HCT116 (cell line): Measurements from ENCODE around the gene MROH8. TPM values are rescaled to one million over a fixed set of nuclear protein-coding genes. Genes with fewer than 3 reads are reported as not detected.

Experiments
- ATAC-seq: fragments of 200-7000 bp; cut with Tn5 transposase; 2 replicates; pipeline ENCODE4 v1.9.1; 2020; ENCODE audit warnings: mild to moderate bottlenecking, moderate library complexity
- BruUV-seq: library from RNA; stranded (reverse); fragments of 400-500 nt; replicated peaks from 2 replicates; lab custom pipeline; 2021; lab: Mats Ljungman, UMichigan
- CTCF ChIA-PET: fragments of 300-600 bp; sonication (Branson Sonifier 250); formaldehyde crosslinking; loops from one replicate; lab custom pipeline; 2021; ENCODE audit warnings: antibody characterized with exemption; lab: Charles Lee
- POLR2A ChIA-PET: fragments of 300-600, 350-600 bp; sonication (Branson Sonifier 250); formaldehyde crosslinking; loops from one replicate; lab custom pipeline; 2021; ENCODE audit warnings: antibody characterized with exemption; lab: Charles Lee
- RAD21 ChIA-PET, 2 experiments: fragments of 300-600 bp; sonication (Branson Sonifier 250); formaldehyde crosslinking; loops; one replicate each; lab custom pipeline; 2023; ENCODE audit warnings: low total read pairs in 2 of 2; ENCODE audit not compliant: uncharacterized antibody in 2 of 2, unreplicated experiment in 2 of 2, low non-redundant PET in 1 of 2; lab: Charles Lee
- DNase-seq: peaks from one replicate; pipeline ENCODE4 v3.0.0-alpha.2; 2010; ENCODE audit warnings: low read depth, low spot score
- H2AFZ ChIP-seq: fragments of 200-600 bp; shearing (Covaris generic), sonication (generic); 2 replicates; pipeline ENCODE4 v1.6.1; 2017; ENCODE audit warnings: low read depth, mixed run types, mixed read lengths, antibody characterized with exemption, low read length; ENCODE audit not compliant: poor library complexity, severe bottlenecking
- H3K27ac ChIP-seq: 2 replicates; pipeline ENCODE4 v1.5.1; 2012; ENCODE audit warnings: low read depth, low read length
- H3K27me3 ChIP-seq: fragments of 200-600 bp; sonication (generic); 2 replicates; pipeline ENCODE4 v1.6.1; 2016; ENCODE audit warnings: mixed run types, low read length, mixed read lengths; ENCODE audit not compliant: insufficient read depth
- H3K36me3 ChIP-seq, 2 experiments: fragments of 200-500 bp in 1 of 2; fragments of 200-600 bp in 1 of 2; sonication (Bioruptor generic) in 1 of 2; sonication (generic) in 1 of 2; 2 replicates each; pipeline versions ENCODE4 v1.5.1 to v1.6.1; 2014 to 2016; ENCODE audit warnings: low read length in 2 of 2, inconsistent platforms in 1 of 2, mixed read lengths in 1 of 2, mixed run types in 1 of 2; ENCODE audit not compliant: insufficient read depth in 2 of 2, control insufficient read depth in 1 of 2
- H3K4me1 ChIP-seq, 2 experiments: fragments of 200-600 bp in 1 of 2; sonication (generic) in 1 of 2; 2 replicates each; pipeline versions ENCODE4 v1.5.1 to v1.6.1; 2012 to 2017; ENCODE audit warnings: low read length in 2 of 2, inconsistent platforms in 1 of 2, mild to moderate bottlenecking in 1 of 2, mixed read lengths in 1 of 2, mixed run types in 1 of 2, moderate library complexity in 1 of 2; ENCODE audit not compliant: insufficient read depth in 2 of 2, control insufficient read depth in 1 of 2
- H3K4me2 ChIP-seq: fragments of 200-600 bp; sonication (generic); 2 replicates; pipeline ENCODE4 v1.6.1; 2017; ENCODE audit warnings: mixed run types, low read length, mixed read lengths
- H3K4me3 ChIP-seq, 2 experiments: fragments of 200-600 bp in 1 of 2; sonication (generic) in 1 of 2; replicated peaks in 1 of 2; 2 replicates each; pipeline ENCODE4 v1.5.1; 2011 to 2016; ENCODE audit warnings: low read length in 2 of 2, control low read depth in 1 of 2, low read depth in 1 of 2, mild to moderate bottlenecking in 1 of 2, mixed read lengths in 1 of 2, mixed run types in 1 of 2
- H3K79me2 ChIP-seq: fragments of 200-600 bp; sonication (generic); 2 replicates; pipeline ENCODE4 v1.6.1; 2017; ENCODE audit warnings: mild to moderate bottlenecking, mixed run types, low read length, moderate library complexity, mixed read lengths; ENCODE audit not compliant: insufficient read depth
- H3K9ac ChIP-seq: fragments of 200-600 bp; sonication (generic); 2 replicates; pipeline ENCODE4 v1.6.1; 2016; ENCODE audit warnings: low read length, mixed read lengths
- H3K9me2 ChIP-seq: fragments of 200-600 bp; sonication (generic), shearing (Covaris generic); 2 replicates; pipeline ENCODE4 v1.6.1; 2017; ENCODE audit warnings: mixed run types, mild to moderate bottlenecking, moderate library complexity; ENCODE audit not compliant: insufficient read depth
- H3K9me3 ChIP-seq, 2 experiments: fragments of 200-500 bp in 1 of 2; fragments of 200-600 bp in 1 of 2; sonication (Bioruptor generic) in 1 of 2; sonication (generic) in 1 of 2; 2 replicates each; pipeline ENCODE4 v1.6.1; 2014 to 2017; ENCODE audit warnings: low read length in 2 of 2, mixed read lengths in 2 of 2, inconsistent platforms in 1 of 2, low read depth in 1 of 2, mild to moderate bottlenecking in 1 of 2, mixed run types in 1 of 2, moderate library complexity in 1 of 2; ENCODE audit not compliant: control insufficient read depth in 1 of 2, insufficient read depth in 1 of 2
- H4K20me1 ChIP-seq: fragments of 200-600 bp; sonication (generic), shearing (Covaris generic); 2 replicates; pipeline ENCODE4 v1.6.1; 2017; ENCODE audit warnings: mixed run types, mild to moderate bottlenecking, moderate library complexity; ENCODE audit not compliant: insufficient read depth
- CBX3 ChIP-seq: IDR thresholded peaks from 2 replicates; pipeline ENCODE4 v1.6.1; 2012; ENCODE audit warnings: low read depth
- CEBPB ChIP-seq: IDR thresholded peaks from 2 replicates; pipeline ENCODE4 v1.6.1; 2012; ENCODE audit warnings: low read depth
- EGR1 ChIP-seq: IDR thresholded peaks from 2 replicates; pipeline ENCODE4 v1.6.1; 2012; ENCODE audit warnings: low read depth
- ELF1 ChIP-seq: IDR thresholded peaks from 2 replicates; pipeline ENCODE4 v1.6.1; 2012; ENCODE audit warnings: low read depth, borderline replicate concordance
- EZH2phosphoT487 ChIP-seq: fragments of 200-600 bp; IDR thresholded peaks from 2 replicates; pipeline ENCODE4 v1.6.1; 2018; ENCODE audit warnings: antibody characterized with exemption, borderline replicate concordance
- POLR2AphosphoS5 ChIP-seq: IDR thresholded peaks from 2 replicates; pipeline ENCODE4 v1.6.1; 2011; ENCODE audit warnings: mild to moderate bottlenecking, low read depth, low read length, moderate library complexity
- intact Hi-C: fragments of 100-400 bp; cut with micrococcal nuclease; formaldehyde crosslinking; loops from 2 replicates; pipeline ENCODE4 v1.10.0; 2022
- total RNA-seq: library from RNA; stranded (reverse); gene quantifications from one replicate; pipeline ENCODE4 v1.2.1, GENCODE V29; 2021; ENCODE audit not compliant: unreplicated experiment
- TF ChIP-seq, protein P1 (sequence below): IDR thresholded peaks from 2 replicates; pipeline ENCODE4 v1.6.1; 2011; ENCODE audit warnings: mild to moderate bottlenecking, low read length, moderate library complexity; ENCODE audit not compliant: insufficient replicate concordance; ENCODE audit errors: extremely low read depth
- TF ChIP-seq, protein P2 (sequence below): IDR thresholded peaks from 2 replicates; pipeline ENCODE4 v1.6.1; 2012

Gene MROH8
- total RNA-seq, 1 experiment from 2014 or later: 0.79 TPM

DNA sequence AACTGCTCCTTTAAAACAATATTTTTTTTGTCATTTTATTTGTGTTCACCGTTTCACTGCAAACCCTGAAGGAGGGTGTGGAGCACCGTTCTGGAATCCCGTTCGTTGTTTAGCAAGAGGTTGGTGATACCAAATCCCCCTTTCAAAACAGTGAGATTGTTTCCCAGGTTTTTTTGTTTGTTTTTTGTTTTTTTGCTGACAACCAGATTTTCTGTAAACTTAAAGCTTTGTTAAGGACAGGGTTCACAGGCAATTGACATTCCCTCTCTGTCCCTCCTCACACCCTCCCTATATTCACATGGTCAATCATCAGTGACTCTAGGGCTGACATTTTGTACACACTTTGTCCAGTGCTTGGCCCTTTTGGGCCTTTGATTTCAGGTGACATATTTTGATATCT is 21.0 kb upstream of the MROH8 start:
- Histone ChIP-seq H3K9ac (no peak overlapping the region), H3K4me2 (no peak overlapping the region), H3K27ac (no peak overlapping the region), H3K4me1 (peaks cover 6 to 7% of the 10 kb centered on the region in 2 experiments; a peak in 3 of 4 replicates), H3K27me3 (no peaks in the 10 kb centered on the region), H3K9me3 (no peaks in the 10 kb centered on the region), H2AFZ (no peak overlapping the region), H3K79me2 (peaks cover 89% of the 10 kb centered on the region), H3K36me3 (peaks cover 44 to 45% of the 10 kb centered on the region in 2 experiments), H3K9me2 (no peaks in the 10 kb centered on the region), H4K20me1 (peaks cover under 1% of the 10 kb centered on the region; the same call in 1 of the 2 replicates), H3K4me3 (no peak overlapping the region)
- no TSS peak for BruUV-seq
- POLR2A ChIA-PET: no interaction called here
- ATAC-seq (no peak), DNase-seq (no peak)
- RAD21 ChIA-PET: no interaction called here
- intact Hi-C loops: no loop called here
- TF ChIP-seq, protein P1, sequence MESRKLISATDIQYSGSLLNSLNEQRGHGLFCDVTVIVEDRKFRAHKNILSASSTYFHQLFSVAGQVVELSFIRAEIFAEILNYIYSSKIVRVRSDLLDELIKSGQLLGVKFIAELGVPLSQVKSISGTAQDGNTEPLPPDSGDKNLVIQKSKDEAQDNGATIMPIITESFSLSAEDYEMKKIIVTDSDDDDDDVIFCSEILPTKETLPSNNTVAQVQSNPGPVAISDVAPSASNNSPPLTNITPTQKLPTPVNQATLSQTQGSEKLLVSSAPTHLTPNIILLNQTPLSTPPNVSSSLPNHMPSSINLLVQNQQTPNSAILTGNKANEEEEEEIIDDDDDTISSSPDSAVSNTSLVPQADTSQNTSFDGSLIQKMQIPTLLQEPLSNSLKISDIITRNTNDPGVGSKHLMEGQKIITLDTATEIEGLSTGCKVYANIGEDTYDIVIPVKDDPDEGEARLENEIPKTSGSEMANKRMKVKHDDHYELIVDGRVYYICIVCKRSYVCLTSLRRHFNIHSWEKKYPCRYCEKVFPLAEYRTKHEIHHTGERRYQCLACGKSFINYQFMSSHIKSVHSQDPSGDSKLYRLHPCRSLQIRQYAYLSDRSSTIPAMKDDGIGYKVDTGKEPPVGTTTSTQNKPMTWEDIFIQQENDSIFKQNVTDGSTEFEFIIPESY: no peak
- TF ChIP-seq POLR2AphosphoS5 (no peak), CEBPB (no peak), EGR1 (no peak), EZH2phosphoT487 (no peak), ELF1 (no peak), CBX3 (no peak)
- TF ChIP-seq, protein P2, sequence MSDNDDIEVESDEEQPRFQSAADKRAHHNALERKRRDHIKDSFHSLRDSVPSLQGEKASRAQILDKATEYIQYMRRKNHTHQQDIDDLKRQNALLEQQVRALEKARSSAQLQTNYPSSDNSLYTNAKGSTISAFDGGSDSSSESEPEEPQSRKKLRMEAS: no peak
- CTCF ChIA-PET: interaction anchor here (1.5 to 1.9 kb wide), 2 partner anchors 8 to 11 kb away, joined by 3 to 12 read pairs; no protein-coding TSS in a partner anchor
